Measurements from ENCODE around the gene AUP1.
A peak's percentile ranks its signal among the peaks of the same experiment; 100 is the strongest.

Gene AUP1

DNA sequence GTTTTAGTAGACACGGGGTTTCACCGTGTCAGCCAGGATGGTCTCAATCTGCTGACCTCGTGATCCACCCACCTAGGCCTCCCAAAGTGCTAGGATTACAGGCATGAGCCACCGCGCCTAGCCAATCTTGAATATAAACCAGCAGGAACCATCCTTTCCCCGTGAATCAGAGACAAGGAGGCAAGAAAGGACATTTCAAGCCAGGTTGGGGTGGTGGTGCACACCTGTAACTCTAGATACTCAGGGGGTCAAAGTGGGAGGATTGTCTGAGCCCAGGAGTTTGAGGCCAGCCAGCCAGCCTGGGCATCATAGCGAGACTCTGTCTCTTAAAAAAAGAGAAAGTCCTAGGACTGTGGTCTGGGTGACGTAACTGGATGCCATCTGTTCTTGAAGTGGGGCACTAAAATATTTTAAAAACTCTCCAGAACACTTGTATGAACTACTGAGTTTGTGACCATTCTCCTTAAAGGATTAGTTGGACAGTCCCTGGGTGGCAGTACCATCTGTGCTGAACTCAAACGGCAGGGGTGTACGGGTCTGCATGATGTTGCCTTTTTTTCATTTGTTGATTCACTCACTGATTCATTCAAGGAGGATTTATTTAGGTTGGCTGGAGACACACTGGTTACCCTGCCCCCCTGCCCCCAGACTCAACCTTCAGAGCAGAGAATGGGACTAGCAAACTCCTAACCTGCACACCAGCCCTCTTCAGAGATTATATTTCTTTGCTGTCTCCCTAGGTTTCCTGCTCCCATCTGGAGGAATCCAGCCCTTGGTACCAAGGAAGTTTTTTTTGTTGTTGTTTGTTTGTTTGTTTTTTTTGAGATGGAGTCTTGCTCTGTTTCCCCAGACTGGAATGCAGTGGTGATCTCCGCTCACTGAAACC, 18.2 kb downstream of the AUP1 start:
- DNase-seq, result peak; percentile 25

DNA sequence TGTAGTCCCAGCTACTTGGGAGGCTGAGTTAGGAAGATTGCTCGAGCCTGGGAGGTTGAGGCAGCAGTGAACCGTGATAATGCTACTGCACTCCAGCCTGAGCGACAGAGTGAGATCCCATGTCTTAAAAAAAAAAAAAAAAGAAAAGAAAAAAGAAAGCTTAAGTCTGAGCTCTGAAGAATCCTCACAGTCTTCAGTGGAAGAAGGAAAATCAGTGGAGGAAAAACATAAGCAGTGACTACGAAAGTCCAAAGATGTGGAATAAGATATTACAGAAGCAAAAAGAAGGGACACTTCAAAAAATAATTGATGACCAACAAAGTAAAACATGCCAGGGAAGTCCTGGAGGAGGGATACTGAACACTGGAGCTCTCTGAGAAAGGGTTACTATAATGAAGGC, 19.2 kb downstream of the AUP1 start:
- DNase-seq, result no peak

DNA sequence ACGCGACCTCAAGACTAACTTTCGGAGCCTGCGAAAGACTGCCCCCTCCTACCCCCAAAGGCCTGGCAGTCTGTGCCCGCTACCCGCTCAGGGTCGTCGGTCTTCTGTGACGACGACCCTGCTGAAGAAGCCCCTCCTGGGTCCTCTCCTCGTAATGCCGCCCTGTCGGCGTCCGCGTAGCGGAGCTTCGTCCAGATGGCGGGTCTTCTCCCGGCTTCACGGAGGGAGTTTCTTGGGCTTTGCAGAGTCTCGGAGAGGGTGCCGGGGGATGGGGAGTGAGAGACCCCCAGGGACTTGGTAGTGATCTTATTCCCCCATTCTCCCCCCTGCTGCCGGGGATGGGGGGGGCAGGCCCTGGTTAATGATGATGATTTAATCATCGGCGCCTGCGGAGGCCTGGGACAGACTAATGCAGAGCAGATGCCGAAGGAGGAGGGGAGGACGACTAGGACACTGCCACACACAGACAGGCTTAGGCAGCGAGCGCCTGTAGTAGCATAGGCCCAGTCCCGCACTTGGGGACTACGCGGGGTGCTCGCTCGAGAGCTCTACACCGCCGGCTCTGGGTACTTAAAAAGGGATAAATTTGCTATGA, 21.5 kb downstream of the AUP1 start:
- DNase-seq, result no peak

DNA sequence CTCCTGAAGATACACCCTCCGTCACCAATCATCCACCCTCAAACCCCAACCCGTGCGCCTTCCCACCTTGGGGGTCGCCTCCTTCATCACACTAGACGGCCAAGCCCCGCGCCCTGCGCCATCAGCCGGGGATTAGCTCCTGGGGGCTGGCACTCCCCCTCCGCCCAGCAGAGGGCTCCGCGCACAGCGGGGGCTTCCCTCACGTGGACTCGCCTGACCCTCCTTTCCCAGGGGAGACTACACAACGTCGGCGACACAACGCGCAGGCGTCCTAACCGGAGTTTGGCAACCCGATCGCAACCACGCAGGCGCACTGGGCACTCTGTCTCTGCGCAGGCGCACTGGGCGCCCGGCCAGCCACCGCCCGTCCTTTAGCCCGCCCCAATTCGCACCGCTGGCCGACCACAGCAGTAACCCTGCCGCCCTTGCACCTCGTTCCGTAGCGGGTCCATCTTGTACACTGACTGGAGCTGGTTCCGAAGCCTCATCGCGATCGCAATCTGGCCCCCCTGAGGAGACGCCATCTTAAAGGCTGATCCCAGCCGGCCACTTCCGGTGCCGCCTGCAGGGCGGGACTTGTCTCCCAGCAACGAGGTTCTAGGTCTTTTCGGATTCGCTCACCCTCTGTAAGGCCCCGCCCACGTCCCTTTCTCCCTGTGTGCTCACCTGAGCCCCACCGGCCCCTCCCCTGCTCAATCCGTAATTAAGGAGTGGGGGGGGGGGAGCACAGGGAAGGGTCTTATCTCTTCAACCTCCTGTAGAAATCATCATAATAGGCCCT, 22.2 kb downstream of the AUP1 start, which contains the start of gene PCGF1:
PCGF1 (minus strand) TSS at position 551 of the 781 bp plus-strand sequence; CDS start at position 524, 27 bp downstream.
- peak; percentile 100 for DNase-seq

DNA sequence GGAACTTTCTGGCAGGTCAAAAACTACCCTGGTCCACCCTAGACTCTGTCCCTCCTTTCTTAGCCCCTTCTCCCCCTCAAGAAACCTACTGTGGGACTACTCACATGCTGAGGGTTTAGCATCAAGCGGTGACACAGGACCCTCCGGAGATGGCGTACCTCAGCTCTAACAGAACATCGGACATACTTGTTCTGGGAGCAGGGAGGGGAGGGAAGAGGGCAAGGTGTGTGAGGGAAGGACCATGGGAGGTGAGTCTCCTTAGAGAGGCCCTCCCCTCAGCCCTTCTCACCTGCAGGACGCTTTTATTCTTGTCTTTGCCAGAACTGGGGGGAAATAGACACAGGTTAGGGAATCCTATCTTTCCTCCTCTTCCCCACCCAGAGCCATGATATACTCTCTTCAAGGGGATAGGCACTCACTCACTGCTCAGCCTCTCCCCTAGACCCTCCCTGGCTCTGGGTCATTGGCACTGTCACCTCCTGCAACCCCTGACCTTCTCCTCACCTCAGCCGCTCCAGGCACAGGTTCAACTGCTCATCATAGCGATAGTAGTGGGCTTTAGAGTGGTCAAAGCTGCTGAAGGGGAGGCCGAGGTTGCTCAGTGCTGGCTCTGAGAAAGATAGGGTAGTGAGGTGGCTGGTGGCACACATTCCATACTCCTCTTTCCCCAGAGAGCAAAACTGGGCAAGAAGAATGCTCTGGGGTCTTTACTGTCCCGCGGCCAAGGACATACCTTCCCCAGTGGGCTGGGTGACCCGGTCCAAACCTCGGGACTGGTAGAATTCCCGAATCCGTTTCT, 23.9 kb downstream of the AUP1 start:
- no peak for DNase-seq

DNA sequence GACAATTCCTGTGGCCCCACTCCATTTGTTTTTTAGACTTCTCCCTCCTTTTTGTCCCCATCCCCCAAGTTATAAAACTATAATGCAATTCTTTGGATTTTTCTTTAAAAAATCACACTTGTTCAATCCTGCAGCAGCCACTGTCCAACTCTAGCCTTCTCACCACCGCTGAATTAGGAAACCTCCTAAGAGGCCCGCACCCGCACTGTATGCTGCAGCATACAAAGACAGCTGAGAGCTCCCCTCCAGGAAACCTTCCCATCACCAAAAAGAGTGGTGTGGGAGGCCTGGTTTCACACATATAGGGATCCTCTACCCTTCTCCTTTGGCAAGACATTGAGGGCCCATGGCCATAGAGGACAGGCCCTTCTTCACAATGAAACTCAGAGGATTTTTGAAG, 24.9 kb downstream of the AUP1 start:
- no peak for DNase-seq

DNA sequence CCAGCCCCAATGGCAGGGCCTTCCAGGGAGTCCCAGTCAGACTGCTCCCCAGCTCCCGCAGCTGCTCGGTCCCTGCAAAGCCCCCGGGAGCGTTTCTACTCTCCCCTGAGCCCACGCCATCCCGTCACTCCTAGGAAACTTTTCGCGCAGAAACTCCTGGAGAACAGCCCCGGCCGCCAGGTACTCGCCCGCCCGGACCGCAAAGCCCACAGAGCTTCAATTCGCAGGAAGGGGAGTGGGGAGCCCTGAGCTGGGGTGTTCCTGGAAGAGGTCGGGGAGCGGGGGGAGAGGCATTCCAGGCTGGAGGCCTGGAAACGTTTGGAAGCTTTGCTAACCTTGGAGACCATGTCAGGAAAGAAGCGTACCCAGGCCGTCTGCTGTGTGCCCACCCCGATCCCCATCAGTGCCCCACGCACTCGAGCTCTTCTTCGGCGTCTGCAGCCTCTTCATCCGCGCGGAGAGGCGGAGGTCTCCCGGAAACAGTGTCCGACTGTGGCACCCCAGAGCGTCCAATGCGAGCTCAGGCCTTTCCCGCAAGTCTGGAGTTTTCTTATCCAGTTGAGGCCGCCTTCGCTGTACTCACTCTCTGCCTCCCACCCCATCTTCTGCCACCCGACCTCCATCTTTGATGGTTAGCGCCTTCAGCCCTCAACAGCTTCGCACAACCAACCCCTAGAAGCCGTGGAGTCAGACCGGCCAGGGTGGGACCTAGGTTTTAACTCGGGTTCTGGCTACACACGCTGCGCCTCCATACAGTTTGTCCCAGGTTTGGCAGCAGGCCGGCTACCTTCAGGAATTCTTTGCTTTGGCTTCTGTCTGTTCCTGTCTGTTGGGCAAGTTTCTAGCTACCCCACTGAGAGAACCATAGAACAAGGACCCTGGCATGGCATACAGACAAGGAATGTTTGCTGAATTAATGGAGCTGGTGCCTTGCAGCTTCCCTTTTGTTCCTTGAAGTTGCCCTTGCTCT, 25.7 kb downstream of the AUP1 start:
- no peak for DNase-seq

DNA sequence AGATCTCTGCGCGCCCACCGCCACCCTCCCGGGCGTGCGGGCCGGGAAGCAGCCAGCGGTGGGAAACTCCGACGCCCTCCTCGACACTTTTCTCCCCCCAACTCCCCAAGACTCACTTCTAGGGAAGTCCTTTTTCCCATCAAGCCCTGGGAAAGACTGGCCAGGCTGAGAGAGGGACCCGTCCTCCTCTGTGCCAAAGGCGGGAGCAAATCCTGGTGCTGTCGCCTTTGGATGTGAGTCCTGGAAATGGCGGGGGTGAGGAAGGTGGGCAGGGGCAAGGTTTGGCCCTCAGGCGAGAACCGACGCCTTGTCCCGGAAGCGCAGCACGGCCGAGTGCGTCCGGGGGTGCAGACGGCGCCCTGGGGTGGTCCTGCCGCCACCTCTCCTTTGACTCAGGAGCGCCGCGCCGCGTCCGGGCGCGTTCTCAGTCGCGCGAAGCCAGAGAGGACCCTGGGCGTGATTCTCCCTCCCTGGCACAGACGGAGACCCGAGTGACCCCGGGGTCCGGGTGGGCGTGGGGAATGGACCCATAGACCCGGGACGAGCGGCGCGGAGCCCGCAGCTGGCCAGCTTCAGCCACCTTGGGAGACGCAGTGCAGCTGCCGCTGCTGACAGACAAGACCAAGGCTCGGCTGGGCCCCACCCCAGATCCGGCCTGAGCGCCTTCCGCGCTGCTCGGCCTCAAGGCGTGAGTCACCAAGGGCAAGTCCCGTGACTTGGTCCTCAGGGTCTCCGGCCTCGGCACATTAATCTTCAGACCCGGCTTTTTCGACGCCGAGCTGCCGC, 26.6 kb downstream of the AUP1 start:
- peak; percentile 82 for DNase-seq

DNA sequence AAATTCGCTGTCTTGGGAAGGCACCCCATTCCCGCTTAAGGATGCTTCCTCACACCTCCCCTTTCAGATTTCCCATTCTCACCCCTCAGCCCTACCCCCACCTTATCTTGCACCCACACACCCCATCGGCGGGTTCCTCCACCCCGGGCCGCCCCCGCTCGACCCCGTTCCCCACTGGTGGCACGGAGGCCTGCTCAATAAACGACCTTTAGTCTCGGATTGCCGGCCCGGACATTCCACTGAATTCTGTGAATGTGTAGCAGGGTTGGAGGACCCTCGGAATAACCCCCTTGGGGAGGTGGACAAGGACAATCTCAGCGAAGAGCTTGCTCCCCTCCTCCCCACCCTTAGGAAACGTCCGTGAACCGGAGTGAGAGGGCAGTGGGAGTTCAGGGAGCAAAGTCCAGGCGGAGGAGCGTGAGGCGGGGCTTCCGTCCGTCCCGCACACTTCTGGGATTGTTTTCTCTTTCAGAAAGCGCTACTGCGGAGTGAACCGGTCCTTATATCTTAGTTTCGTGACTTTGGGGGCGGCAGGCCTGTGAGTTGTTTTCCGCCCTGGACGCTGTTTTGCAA, 27.3 kb downstream of the AUP1 start:
- no peak for DNase-seq

DNA sequence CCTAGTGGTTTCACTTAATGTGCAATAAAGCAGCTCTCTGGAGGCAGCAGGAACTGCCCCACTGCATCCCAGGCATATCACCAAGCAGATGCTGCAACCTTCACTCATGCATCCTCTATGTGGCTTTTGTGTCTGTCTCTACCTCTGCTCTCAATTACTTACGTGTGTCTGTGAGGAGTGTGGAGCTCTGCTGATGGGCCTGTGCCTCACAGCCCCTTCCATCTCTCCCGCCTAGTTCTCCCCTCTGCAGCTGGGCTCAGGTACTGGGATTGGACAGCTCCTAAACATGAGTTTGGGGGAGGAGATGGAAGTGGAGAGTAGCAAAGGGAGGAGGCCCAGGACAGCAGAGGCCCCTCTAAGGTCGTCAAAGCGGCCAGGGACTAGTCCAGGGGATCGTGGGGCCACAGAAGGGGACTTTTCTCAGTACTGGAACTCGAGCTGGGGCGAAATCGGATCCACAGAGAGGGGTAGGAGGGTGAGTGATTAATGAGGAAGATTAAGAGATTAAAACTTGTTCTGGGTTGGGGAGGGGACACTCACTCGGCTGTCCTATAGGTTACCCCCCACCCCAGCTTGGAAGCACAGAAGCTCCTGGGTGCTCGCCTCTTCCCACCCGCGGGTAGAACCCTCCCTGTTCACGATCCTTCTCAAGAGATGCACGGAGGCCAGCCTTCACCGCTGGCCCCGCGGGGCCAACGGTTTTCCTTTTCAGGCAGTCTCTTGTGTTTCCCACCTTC, 28.0 kb downstream of the AUP1 start:
- DNase-seq, result no peak

DNA sequence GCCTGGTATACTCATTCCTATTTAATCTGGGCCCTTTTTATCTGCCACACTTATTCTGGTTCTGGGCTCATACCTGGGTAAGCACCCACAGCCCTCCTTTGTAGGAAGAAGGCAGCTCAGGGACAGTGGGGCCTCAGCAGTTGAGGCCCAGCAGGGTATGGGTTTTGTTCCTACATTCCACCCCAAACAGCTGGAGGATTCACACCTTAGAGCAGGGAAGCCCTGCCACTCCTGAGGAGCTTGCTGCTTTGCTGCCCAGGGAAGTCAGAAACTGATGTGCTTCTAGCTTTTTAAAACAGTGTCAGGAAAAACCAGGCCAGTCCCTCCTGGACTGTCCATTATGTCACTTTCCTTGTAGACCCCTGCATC, 28.9 kb downstream of the AUP1 start:
- DNase-seq, result no peak

DNA sequence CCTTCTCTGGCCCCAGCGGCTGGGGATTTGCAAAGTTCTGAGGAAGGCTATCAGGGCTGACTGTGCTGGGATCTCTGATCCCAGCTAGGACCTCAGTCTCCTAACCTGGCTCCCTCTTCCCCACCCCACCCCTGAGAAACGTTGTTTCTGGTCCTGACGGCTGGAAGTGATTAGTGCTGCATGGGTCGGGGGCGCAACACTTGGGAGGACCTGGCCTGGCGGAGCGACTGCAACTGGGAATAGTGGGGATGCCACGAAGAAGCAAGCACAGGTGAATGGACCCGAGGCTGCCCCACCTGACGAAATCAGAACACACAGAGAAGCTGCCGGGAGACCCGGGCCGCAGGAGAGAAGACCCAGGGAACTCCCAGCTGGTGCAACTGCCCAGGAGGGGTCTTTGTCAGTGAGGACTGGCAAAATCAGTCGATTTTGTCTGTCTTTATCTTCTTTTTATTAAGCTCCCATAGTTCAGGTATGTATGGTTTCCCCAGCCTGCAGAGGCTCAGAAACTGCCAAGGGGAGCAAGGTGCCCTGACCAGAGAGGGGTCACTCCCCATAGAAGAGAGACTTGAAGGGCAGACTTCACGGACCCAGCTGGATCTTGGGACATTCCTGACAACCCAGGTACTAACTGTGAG, 29.4 kb downstream of the AUP1 start:
- no peak for DNase-seq

DNA sequence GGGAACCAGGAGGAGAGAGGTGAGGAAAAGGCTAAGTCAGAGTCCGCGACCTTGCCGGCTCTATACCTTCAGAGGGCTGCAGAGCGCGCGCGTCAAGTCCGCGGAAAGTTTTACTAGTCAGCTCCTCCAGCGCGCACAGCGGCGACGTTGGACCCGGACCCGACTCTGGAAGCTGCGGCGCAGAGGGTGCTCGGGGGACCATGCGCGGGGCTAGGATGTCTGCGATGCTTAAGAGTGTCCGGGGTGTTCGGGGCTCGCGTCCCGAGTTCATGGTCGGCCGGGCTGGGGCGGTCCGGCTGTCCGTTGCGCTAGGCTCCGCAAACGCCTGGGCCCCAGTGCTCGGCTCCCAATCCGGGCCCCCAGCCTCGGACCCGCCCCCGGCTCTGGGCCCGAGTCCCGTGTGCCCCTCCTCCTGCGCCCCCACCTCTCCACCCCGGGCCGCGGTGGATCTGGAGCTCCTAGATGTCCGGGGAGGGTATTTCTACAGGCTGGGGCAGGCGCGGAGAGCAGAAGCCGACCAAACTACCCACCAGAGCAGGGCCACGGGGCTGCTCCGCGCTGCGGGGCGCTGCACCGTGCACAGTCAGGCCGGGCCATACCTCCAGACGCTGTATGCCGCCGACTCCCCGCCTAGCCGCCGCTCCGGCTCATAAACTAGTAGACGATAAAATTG, 30.1 kb downstream of the AUP1 start, which contains the start of gene LBX2:
LBX2 (minus strand) TSS at position 337 of the 673 bp plus-strand sequence; CDS start at position 271, 66 bp downstream.
- DNase-seq, result peak; percentile 72

DNA sequence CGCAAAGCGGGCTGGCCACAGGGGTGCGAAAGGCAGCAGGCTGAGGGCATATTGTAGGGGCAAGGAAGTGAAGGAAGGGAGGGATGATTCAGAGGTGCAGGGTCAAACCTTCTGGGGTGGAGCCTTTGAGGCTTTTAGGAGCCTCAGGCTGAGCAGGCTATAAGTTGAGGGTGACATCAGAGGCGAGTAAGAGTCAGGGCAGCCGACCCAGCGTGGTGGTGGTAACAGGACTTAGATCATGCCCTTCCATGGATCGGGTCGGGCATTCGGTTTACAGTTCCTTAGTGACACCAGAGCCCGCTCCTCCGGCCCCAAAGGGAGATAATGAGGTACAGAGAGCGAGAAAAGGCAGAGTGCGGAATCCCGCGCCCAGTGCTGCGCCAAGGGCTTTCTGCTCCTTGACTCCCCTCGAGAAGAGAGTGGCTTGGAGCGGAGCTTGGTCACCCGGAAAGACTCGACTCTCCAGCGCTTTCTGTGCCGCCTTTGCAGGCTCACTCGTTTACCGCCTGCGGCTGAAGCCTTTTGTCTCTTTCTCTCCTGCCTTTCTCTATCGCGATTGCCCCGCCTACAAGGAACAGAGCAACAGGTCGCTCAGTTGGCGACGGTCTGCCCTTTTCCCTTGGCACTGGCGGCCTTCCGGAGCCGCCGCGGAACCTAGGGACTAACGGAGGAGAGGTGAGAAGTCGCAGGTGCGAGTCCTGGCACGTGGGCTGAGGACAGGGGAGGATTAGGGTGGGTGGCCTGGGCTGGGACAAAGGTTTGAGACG, 30.8 kb downstream of the AUP1 start:
- DNase-seq, result peak; percentile 65

DNA sequence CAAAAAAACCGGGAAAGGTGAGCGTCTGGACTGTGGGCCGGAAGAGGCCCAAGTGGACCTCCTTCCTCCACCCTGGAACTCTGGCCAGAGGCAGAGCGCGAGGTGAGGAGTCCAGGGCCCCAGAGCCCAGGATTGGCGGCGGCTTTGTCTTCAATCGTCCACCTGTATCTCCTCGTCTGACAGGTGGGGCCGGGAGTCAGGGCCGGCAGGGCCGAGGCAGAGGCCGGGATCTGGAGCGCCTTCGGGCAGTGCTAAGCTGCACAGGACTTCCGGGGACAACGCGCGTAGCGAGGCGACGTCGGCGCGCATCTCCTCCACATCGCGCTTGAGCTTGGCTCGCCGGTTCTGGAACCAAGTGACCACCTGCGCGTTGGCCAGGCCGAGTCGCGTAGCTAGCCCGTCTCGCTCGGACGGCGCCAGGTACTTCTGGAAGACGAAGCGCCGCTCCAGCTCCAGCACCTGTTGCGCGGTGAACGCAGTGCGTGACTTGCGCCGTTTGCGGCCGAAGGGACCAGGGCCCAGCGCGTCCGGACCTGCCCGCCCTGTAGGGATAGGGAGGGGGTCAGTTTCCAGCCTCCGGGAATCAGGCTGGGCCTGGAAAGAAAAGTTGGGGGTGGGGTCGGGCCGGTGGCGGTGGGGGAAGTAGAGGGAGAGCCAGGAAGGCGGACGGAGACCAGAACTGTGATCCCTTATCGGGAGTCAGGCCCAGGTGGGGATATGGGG, 31.6 kb downstream of the AUP1 start:
- DNase-seq, result peak; percentile 73

DNA sequence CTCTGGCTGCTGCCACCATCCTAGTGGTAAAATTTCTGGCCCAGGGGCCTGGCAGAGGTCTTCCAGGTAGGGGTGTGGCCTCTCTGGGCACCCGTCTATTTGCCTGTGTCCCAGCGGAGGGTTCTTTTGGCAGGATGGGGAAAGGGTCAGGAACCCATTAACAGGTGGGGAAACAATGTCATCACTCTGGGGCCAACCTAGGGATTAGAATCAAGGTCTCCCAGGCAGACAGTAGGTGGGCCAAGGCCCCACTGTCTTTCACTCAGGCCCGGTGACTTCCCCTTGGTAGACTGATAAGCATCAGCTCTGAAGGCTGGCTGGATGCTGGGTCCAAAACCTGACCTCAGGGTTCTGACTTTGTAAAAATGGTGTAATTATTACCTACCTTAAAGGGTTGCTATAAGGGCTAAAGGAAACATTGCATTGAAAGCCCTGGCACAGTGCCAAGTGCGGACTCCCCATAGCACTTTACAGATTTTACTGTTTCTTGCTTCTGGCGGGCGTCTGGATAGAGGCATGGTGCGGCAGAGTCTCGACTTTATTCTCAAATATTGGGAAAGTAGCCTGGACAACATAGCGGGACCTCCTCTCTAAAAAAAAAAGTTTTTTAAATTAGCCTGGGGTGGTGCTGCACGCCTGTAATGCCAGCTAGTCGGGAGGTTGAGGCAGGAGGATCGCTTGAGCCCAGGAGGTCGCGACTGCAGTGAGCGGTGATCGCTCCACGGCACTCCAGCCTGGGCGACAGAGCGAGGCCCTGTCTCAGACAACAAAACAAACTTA, 32.3 kb downstream of the AUP1 start:
- no peak for DNase-seq

Measured in activated effector memory CD4-positive, alpha-beta T cell treated with anti-CD3 and anti-CD28 coated beads, Interleukin-2, amount 50 U/mL, for 16 hours (primary cell).